ENCODE measurements around the gene NBAS.

Gene NBAS

GRCh38 chr2:15533860-15534480 lies 27.2 kb downstream of the NBAS start:
- Histone ChIP-seq H3K9me3 (ENCODE audit: control insufficient read depth, insufficient read depth, low read depth, low read length) (no peaks in the 10 kb centered on the region), H3K27ac (ENCODE audit: extremely low read depth, low read depth, low read length) (no peak overlapping the region)
- CTCF ChIA-PET = interaction anchor here (1.2 kb wide), 1 partner anchor 13 kb away, joined by 4 read pairs; no protein-coding TSS in a partner anchor

GRCh38 chr2:15532996-15533395 lies 28.1 kb downstream of the NBAS start:
- CTCF ChIA-PET = interaction anchor here (0.6 kb wide), 1 partner anchor 96 kb away, joined by 3 read pairs; no protein-coding TSS in a partner anchor
- no peak overlapping the region for H3K4me3 ChIP-seq (ENCODE audit: low read depth, low read length)
- TF ChIP-seq ZXDB (tag by site-specific recombination; IDR thresholded peaks at IDR 0.05) = no peak
- no peak for TF ChIP-seq OVOL3 (tag by site-specific recombination; IDR thresholded peaks at IDR 0.05)
- TF ChIP-seq HIC1 (tag by site-specific recombination; IDR thresholded peaks at IDR 0.05) = no peak
- TF ChIP-seq ZBTB26 (tag by site-specific recombination; optimal IDR thresholded peaks at IDR 0.05) = no peak
- TF ChIP-seq ZNF501 (tag by site-specific recombination; IDR thresholded peaks at IDR 0.05) = no peak
- no peak for TF ChIP-seq ZNF138 (tag by site-specific recombination; IDR thresholded peaks at IDR 0.05; ENCODE audit: borderline replicate concordance)
- no peak for TF ChIP-seq ZNF157 (tag by site-specific recombination; IDR thresholded peaks at IDR 0.05)
- TF ChIP-seq ZSCAN5A (tag by site-specific recombination; IDR thresholded peaks at IDR 0.05) = no peak
- TF ChIP-seq EGR2 (tag by site-specific recombination; IDR thresholded peaks at IDR 0.05; ENCODE audit: low read depth) = no peak
- TF ChIP-seq ZNF398 (tag by site-specific recombination; IDR thresholded peaks at IDR 0.05) = no peak
- no peak for TF ChIP-seq ZNF10 (tag by site-specific recombination; IDR thresholded peaks at IDR 0.05)
- TF ChIP-seq KLF7 (tag by site-specific recombination; IDR thresholded peaks at IDR 0.05; ENCODE audit: borderline replicate concordance) = no peak

More at GRCh38 chr2:15533860-15534480, 27.2 kb downstream of the NBAS start:
- TF ChIP-seq ZNF529 (tag by site-specific recombination; IDR thresholded peaks at IDR 0.05; ENCODE audit: insufficient replicate concordance) = no peak
- no peak for TF ChIP-seq ZNF23 (tag by site-specific recombination; IDR thresholded peaks at IDR 0.05; ENCODE audit: borderline replicate concordance)
- TF ChIP-seq ZNF239 (tag by site-specific recombination; IDR thresholded peaks at IDR 0.05) = no peak
- TF ChIP-seq ZNF274 (IDR thresholded peaks at IDR 0.05; ENCODE audit: low read length) = no peak
- no peak for TF ChIP-seq ZNF274 (tag by site-specific recombination; IDR thresholded peaks at IDR 0.05; ENCODE audit: borderline replicate concordance)
- TF ChIP-seq ZBTB17 (tag by site-specific recombination; IDR thresholded peaks at IDR 0.05) = no peak
- no peak for TF ChIP-seq PBX3 (CRISPR knock-in tag; IDR thresholded peaks at IDR 0.05)
- no peak for TF ChIP-seq WT1 (tag by site-specific recombination; IDR thresholded peaks at IDR 0.05)
- TF ChIP-seq ZNF202 (tag by site-specific recombination; IDR thresholded peaks at IDR 0.05; ENCODE audit: borderline replicate concordance) = no peak
- no peak for TF ChIP-seq ZBTB26 (tag by site-specific recombination; optimal IDR thresholded peaks at IDR 0.05)
- Histone ChIP-seq H3K4me1 (ENCODE audit: control insufficient read depth, insufficient read depth, low read length) (no peaks in the 10 kb centered on the region), H3K36me3 (ENCODE audit: control insufficient read depth in 2 of 2, insufficient read depth in 1 of 2, low read length in 2 of 2) (peaks cover 9 to 23% of the 10 kb centered on the region in 2 experiments), H3K4me3 (ENCODE audit: low read depth, low read length) (no peak overlapping the region)
- POLR2A ChIA-PET = no interaction called here

More at GRCh38 chr2:15532996-15533395, 28.1 kb downstream of the NBAS start:
- no peaks in the 10 kb centered on the region for H3K4me1 ChIP-seq (ENCODE audit: control insufficient read depth, insufficient read depth, low read length)
- POLR2A ChIA-PET = no interaction called here
- H3K9me3 ChIP-seq (ENCODE audit: control insufficient read depth, insufficient read depth, low read depth, low read length) = no peaks in the 10 kb centered on the region
- H3K36me3 ChIP-seq (ENCODE audit: control insufficient read depth in 2 of 2, insufficient read depth in 1 of 2, low read length in 2 of 2) = peaks cover 9 to 23% of the 10 kb centered on the region in 2 experiments
- no peak overlapping the region for H3K27ac ChIP-seq (ENCODE audit: extremely low read depth, low read depth, low read length)
